Stimulated activated CD4-positive, alpha-beta T cell treated with anti-CD3 and anti-CD28 coated beads, TNF-alpha, amount 100 ng/mL, for 48 hours (primary cell): ENCODE measurements around the gene ASIC4.
A peak's percentile ranks its signal among the peaks of the same experiment; 100 is the strongest.

Source experiments
- DNase-seq, 3 donors: peaks; one replicate each; pipeline ENCODE4 v3.0.0-alpha.2; 2020; ENCODE audit warnings: low read depth in 3 of 3

ASIC4 gene

DNA sequence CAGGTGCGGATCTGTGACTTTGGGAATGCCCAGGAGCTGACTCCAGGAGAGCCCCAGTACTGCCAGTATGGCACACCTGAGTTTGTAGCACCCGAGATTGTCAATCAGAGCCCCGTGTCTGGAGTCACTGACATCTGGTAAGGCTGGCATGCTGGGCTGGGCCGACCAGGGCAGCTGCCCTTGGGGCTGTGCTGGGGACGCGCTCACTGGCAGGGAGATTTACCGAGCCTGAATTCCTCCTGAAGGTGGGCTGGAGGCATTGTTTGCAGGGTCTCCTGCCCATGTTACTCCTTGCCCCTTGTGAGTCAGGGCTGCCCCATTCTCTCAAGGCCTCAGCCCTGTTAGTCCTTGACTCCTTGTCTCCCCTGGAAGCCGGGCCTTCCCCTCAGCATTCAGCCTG lies 34.3 kb upstream of the ASIC4 start:
- no peak for DNase-seq

- DNase-seq: no peak
Observed at GRCh38 chr2:219482674-219483405, 31.4 kb upstream of the ASIC4 start.

DNA sequence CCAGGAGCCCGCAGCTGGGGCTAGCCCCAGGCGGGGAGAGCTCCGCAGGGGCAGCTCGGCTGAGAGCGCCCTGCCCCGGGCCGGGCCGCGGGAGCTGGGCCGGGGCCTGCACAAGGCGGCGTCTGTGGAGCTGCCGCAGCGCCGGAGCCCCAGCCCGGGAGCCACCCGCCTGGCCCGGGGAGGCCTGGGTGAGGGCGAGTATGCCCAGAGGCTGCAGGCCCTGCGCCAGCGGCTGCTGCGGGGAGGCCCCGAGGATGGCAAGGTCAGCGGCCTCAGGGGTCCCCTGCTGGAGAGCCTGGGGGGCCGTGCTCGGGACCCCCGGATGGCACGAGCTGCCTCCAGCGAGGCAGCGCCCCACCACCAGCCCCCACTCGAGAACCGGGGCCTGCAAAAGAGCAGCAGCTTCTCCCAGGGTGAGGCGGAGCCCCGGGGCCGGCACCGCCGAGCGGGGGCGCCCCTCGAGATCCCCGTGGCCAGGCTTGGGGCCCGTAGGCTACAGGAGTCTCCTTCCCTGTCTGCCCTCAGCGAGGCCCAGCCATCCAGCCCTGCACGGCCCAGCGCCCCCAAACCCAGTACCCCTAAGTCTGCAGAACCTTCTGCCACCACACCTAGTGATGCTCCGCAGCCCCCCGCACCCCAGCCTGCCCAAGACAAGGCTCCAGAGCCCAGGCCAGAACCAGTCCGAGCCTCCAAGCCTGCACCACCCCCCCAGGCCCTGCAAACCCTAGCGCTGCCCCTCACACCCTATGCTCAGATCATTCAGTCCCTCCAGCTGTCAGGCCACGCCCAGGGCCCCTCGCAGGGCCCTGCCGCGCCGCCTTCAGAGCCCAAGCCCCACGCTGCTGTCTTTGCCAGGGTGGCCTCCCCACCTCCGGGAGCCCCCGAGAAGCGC lies 30.6 kb upstream of the ASIC4 start:
- DNase-seq: no peak

DNA sequence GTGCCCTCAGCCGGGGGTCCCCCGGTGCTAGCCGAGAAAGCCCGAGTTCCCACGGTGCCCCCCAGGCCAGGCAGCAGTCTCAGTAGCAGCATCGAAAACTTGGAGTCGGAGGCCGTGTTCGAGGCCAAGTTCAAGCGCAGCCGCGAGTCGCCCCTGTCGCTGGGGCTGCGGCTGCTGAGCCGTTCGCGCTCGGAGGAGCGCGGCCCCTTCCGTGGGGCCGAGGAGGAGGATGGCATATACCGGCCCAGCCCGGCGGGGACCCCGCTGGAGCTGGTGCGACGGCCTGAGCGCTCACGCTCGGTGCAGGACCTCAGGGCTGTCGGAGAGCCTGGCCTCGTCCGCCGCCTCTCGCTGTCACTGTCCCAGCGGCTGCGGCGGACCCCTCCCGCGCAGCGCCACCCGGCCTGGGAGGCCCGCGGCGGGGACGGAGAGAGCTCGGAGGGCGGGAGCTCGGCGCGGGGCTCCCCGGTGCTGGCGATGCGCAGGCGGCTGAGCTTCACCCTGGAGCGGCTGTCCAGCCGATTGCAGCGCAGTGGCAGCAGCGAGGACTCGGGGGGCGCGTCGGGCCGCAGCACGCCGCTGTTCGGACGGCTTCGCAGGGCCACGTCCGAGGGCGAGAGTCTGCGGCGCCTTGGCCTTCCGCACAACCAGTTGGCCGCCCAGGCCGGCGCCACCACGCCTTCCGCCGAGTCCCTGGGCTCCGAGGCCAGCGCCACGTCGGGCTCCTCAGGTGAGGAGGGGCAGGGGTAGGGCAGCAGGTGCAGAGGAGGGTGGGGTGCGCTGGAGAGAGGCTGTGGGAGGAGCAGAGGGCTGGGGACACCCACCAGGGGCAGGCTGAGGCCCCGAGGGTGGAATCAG lies 29.7 kb upstream of the ASIC4 start:
- no peak for DNase-seq

GRCh38 chr2:219485201-219485580 lies 29.1 kb upstream of the ASIC4 start:
- DNase-seq: no peak

- DNase-seq: no peak
Observed at GRCh38 chr2:219486380-219486959, 27.8 kb upstream of the ASIC4 start.

GRCh38 chr2:219488149-219488843 lies 26.0 kb upstream of the ASIC4 start:
- no peak for DNase-seq

GRCh38 chr2:219488844-219489194 lies 25.5 kb upstream of the ASIC4 start:
- DNase-seq: no peak

GRCh38 chr2:219489315-219489714 lies 25.0 kb upstream of the ASIC4 start:
- no peak for DNase-seq

- no peak for DNase-seq
Observed at GRCh38 chr2:219490186-219490585, 24.1 kb upstream of the ASIC4 start.

GRCh38 chr2:219490600-219491130 lies 23.6 kb upstream of the ASIC4 start:
- DNase-seq: no peak

DNA sequence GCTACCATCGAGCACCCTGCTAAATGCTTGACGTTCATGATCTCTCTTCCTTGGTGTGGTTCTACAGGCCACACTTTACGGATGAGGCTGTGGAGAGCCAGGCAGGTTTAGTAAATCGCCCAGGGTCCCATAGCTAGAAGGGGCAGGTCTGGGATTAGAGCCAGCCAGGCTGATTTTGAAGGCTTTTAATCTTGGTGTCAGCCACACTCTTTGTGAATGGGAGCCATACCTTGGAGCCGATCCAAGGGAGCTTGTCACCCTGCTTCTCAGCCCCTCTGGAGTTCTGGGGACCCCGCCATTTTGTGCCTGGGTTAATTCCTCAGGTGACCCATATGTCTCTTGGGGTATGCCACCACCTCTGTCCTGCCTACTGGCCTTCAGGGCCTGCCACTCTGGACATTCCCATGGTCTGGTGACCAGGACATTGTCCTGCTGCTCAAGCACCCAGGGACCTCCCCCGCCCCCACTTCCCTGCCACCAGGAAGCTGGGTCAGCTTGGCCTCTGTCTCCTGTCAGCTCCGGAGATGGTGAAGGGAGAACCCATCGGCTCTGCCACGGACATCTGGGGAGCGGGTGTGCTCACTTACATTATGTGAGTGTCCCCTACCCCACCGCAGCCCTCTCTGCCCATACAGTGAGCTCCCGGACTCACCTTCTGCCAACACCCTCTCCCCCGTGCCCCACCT lies 22.9 kb upstream of the ASIC4 start:
- no peak for DNase-seq

- no peak for DNase-seq
Observed at GRCh38 chr2:219492575-219492974, 21.7 kb upstream of the ASIC4 start.

GRCh38 chr2:219493086-219493485 lies 21.2 kb upstream of the ASIC4 start:
- DNase-seq: no peak

GRCh38 chr2:219494952-219495530 lies 19.2 kb upstream of the ASIC4 start:
- no peak for DNase-seq

- peak; percentile 27 to 44 (median 41) for DNase-seq
Observed at GRCh38 chr2:219495531-219496122, 18.7 kb upstream of the ASIC4 start.

DNA sequence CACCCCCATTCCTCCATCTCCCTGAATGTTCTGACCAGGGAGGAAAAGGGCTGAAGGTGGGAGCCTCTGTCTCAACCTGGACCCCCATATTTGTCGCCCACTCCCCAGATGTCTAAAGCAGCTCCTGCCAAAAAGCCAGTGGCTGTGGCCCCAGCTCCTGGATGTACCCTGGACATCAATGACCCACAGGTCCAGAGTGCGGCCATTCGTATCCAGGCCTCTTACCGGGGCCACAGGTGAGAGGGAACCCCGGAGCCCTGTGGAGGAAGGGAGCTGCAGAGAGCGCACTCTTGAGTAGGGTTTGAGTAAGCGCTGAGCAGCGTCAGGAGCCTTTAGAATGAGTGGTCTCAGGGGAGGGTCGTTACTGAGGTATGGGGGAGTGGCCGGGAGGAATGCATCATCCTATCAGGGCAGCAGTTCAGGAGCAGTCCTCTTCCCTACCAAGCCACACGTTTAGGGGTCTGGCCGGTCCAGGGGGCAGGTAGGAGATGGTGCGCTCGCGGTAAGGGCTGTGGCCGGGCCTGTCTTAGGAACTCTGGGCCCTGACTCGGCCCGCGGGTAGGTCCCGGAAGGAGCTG lies 17.9 kb upstream of the ASIC4 start:
- no peak for DNase-seq

DNA sequence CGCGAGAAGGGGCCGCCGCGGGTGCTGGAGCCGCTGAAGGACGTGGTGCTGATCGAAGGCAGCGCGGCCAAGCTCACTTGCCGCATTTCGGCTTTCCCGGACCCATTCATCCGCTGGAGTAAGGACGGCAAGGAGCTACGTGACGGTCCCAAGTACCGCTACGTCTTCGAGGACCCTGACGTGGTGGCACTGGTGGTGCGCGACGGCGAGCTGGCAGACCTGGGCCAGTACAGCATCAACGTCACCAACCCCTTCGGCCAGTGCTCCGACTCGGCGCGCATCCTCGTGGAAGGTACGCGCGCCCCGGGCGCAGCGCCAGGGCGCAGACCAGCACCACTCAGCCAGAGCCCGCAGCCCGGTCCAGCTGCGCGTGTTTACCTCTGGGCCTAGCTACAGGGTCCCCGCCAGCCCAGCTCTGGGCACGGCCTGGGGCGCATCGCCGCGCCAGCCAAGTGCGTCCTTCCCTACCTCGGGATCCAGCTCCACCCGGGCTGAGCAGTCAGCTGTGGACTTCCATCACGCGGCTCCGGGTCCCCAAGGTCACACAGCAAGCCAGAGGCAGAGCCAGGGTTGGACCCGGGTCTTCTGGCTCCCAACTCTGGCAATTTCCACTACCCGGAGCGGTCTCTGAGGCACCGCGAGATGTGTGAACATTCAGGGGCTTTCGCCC lies 17.3 kb upstream of the ASIC4 start:
- no peak for DNase-seq
